ENCODE results near the gene CD69.
"Not testable (repeated sequence)": the region's sequence is repeated elsewhere in the genome, so short reads cannot be mapped to it uniquely, and the experiment has no call there.

The CD69 gene

GRCh38 chr12:9745199-9745598 is 15.5 kb downstream of the CD69 start:
- DNase-seq, result no peak

- DNase-seq, result no peak
Observed at GRCh38 chr12:9742661-9743060, 18.0 kb downstream of the CD69 start.

- DNase-seq, result no peak
Observed at GRCh38 chr12:9741726-9742125, 19.0 kb downstream of the CD69 start.

- no peak for DNase-seq
Observed at GRCh38 chr12:9740106-9740750, 20.5 kb downstream of the CD69 start.

DNA sequence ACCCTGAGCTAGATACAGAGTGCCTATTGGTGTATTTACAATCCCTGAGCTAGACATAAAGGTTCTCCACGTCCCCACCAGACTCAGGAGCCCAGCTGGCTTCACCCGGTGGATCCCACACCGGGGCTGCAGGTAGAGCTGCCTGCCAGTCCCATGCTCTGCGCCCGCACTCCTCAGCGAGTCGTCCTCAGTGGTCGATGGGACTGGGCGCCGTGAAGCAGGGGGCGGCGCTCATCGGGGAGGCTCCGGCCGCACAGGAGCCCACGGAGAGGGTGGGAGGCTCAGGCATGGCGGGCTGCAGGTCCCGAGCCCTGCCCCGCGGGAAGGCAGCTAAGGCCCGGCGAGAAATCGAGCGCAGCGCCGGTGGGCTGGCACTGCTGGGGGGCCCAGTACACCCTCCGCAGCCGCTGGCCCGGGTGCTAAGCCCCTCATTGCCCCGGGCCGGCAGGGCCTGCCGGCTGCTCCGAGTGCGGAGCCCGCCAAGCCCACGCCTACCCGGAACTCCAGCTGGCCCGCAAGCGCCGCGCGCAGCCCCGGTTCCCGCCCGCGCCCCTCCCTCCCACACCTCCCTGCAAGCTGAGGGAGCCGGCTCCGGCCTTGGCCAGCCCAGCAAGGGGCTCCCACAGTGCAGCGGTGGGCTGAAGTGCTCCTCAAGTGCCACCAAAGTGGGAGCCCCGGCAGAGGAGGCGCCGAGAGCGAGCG is 21.1 kb downstream of the CD69 start:
- DNase-seq, result not testable (repeated sequence)

DNA sequence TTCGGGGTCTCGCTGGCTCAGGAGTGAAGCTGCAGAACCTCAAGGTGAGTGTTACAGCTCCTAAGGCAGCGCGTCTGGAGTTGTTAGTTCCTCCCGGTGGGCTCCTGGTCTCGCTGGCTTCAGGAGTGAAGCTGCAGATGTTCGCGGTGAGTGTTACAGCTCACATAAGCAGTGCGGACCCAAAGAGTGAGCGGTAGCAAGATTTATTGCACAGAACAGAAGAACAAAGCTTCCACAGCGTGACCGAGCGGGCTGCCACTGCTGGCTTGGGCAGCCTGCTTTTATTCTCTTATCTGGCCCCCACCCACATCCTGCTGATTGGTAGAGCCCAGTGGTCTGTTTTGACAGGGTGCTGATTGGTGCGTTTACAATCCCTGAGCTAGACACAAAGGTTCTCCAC is 21.8 kb downstream of the CD69 start:
- not testable (repeated sequence) for DNase-seq

DNA sequence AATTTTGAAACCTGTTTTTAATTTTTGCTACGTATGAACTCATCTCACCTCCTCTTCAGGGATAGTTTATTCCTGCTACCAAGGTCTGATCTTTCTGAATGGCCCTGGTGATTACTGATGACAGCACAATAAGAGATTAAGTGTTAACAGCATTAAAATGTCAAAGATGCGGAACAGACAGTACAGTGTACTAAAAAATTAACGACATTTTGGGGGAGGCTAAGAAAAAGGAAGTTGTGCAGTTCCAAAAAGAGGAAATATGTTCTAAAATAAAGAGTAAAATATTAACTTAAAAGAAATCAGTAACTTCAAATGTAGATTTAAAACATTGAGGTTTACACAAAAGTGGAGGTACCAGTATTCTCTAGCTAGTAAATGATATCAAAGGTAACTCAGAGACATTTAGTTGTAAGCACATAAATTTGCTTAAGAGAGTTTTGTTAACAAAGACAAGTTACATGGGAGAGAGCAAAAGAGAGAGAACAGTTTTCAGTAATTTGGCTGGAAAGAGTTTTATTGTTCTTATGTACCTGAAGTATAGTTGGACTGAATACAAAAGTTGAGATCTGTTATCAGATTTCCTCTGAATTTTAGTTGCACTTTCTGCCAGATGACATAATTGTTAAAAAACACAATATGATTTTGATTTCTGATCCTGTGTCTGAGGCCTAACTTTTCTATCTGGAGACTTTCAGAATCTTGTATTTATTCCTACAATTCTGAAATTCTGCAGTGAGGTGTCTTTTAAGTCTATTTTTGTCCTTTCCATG is 23.6 kb downstream of the CD69 start:
- DNase-seq, result no peak

DNA sequence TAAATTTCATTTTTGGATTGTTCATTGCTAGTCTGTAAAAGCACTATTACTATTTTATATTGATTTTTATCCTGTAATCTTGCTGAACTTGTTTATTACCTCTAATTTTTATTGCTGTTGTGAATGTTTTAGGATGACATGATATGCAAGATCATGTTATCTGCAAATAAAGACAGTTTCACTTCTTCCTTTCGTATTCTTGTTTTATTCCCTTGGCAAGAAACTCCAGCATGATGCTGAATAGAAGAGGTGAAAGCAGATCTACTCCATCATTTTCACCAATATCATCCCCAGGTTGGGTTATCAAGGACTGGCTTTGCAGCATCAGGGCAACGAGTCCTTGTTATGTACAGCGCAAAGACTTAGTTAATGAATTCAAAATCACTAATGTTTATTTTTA is 25.1 kb downstream of the CD69 start:
- DNase-seq, result no peak

DNA sequence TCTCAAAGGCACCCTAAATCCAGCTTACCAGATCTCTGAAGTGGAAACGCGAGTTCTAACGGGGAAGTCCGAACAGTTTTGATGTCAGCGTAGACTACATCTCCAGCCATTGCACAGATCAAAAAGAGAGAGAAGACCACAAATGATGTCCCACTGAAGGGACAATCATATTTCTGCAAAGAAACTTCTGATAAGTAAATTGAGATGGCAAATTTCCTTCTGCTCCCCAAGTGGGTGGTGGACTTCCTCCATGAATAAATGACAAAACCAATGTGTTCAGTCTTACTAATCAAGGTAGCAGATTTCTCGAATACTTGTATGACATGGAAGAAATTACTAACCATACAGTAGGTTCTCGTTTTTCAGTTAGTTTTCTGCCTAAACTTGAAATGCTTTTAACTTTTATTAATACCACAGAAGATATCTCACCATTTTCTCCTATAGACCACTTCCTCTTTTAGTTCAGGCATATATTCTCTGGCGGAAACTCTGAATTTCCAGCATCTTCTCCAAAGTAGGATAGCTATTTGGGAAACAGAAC is 27.7 kb downstream of the CD69 start, which contains the start of gene CLECL1:
CLECL1 (minus strand) TSS at position 177 of the 541 bp plus-strand sequence.
- DNase-seq, result no peak

- DNase-seq, result no peak
Observed at GRCh38 chr12:9731797-9732196, 28.9 kb downstream of the CD69 start.

- DNase-seq, result no peak
Observed at GRCh38 chr12:9731393-9731792, 29.3 kb downstream of the CD69 start.

DNA sequence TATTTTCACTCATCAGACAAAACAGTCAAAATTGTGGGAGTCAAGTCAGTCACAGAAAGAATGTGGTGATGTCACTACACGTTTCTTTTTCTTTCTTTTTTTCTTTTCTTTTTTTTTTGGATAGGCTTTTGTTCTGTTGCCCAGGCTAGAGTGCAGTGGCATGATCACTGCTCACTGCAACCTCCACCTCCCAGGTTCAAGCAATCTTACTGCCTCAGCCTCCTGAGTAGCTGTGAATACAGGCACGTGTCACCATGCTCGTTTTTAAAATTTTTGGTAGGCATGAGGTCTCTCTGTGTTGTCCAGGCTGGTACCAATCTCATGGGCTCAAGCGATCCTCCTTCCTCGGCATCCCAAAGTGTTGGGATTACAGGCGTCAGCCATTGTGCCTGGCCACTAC is 30.1 kb downstream of the CD69 start:
- DNase-seq, result no peak

DNA sequence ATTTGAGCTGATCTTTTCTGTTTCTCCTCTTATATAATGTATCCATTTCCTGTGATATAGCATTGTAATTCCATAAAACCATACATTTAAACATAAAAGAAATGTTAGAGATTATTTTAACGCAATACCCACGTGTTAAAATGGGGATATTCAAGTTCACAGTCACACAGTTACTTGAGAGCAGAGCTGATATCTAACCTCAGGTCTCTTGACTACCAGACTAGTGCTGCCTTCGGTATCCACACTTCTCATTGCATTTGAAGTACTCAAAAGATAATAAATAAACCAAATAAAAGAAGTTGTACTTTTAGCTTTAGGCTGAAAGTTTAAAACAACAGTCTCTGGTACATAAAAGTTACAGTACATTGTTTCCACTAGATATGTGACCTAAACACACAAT is 30.7 kb downstream of the CD69 start:
- DNase-seq, result no peak

DNA sequence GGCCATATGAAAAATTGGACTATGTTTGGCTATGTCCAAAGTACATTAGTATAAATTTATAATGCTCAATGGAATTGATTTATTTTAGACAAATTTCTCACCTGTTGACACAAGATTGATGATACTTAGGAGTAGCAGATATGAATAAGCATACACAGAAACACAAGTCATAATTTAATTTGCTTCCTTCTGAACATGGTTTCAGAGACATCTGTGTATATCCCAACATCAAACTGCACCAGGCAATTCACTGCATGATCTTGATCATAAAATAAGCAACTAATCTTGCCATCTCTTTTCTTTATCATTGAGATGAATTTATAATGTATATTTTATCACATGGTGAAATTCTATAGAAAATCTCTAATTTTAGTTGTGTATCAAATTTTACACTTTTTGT is 31.6 kb downstream of the CD69 start:
- DNase-seq, result no peak

GRCh38 chr12:9727813-9728212 is 32.9 kb downstream of the CD69 start:
- DNase-seq, result no peak

DNA sequence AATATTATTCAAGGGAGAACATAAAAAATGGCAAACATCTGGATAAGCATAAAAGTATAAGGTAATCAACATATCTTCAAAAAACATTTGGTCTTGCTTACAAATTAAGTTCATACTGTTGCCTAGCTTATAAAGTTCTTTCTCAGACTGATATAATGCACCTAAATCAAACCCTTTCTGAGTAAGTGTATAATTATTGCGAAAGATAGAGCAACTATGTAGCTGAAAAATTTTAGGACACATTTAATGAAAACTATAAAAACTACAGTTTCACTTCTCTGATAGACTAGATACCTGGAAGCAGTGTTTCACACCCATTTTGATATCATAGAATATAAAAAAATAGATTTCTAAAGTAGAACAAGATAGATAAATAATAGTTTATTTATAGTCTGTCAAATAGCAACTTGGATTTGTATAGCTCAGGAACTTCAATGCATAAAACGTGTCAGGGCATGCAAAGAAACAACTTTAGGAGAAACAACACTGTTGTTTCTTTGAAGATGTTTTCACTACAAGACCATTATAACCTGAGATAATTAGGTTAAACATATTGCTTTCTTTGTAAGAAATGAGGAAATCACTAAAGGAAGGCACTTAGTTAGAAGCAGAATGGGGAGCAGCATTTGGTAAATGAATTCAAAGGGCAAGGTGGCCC is 35.4 kb downstream of the CD69 start:
- DNase-seq, result no peak

GRCh38 chr12:9724023-9724422 is 36.7 kb downstream of the CD69 start:
- no peak for DNase-seq

DNA sequence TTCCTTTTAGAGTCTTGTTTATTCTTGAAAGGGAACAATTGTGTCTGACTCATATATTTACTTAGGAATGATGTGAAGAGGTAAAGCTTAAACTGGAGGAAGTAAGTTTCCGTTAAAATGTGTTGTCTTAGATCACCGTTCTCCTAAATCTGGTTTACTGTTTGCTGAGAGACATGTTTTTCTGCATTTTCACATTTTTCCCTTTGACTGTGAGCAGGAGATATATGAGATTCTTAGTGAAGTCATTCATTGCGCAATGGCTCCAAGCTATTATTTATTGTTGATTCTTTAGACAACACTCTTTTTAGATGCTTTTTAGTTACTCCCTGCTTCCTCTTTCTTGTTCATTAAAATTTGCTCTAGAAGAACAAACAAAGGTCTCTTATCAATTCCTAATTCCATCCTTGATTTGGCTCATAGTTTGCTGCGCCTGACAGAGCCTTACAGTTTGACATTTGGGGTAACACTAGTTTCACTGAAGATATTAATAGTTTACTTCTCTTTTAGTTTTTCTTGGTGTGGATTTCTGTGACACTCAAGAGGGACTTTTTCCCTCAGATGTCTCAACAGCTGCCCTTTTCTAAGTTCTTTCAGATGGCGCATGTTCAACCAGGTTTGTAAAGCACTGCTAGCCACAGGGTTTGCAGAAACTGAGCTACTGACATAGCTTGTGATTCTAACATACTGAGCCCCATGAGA is 39.2 kb downstream of the CD69 start:
- DNase-seq, result no peak

GRCh38 chr12:9719790-9720189 is 40.9 kb downstream of the CD69 start:
- no peak for DNase-seq

DNA sequence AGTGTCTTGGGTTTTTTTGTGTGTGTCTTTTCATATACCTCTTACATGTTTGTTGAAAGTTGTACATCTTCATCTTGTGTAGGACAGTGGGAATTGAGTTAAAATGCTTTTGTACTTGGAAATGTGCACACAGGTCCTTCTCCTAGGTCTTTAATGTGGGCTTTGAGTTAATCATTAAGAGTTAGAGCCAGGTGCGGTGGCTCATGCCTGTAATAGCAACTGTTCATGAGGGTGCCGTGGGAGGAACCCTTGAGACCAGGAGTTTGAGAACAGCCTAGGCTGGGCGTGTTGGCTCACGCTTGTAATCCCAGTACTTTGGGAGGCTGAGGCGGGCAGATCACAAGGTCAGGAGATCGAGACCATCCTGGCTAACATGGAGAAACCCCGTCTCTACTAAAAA is 41.7 kb downstream of the CD69 start:
- no peak for DNase-seq

DNA sequence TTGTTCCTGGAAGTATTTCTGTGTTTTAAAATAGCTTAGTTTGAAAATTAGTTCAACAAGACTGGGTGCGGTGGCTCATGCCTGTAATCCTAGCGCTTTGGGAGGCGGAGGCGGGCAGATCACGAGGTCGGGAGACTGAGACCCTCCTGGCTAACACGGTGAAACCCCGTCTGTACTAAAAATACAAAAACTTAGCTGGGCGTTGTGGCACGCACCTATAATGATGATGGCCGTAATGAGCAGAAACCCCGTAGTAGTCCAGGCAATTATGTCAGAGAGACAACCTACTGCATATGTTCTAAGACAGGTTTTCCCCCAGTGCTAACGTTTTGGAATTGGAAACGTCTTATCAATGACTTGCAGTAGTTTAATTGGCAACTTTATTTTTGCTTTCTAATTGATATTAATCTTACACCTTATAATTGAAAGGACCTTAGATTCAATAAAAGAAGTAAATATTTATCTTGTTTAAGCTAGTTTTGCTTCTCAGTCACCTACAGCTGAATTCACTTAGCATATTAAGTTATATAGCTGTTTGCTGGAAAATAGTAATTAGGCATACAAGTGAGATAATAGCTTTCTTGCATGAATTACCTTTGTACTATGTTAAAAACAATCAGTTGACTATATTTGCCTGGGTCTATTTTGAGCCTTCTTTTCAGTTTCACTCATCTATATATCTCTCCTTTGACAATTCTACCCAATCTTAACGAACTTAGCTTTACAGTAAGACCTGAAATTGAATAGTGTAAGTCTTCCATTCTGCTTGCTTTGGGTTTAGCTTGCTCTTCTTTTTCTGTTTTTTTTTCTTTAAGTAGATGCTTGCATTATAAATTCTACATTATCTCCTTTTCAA is 43.4 kb downstream of the CD69 start:
- DNase-seq, result no peak

All from hippocampal formation (tissue), 2 donors.